Naive thymus-derived CD4-positive, alpha-beta T cell (primary cell): Measurements from ENCODE around the gene RSRC1. TPM values are rescaled to one million over a fixed set of nuclear protein-coding genes. Genes with fewer than 3 reads are reported as not detected.

ENCODE experiments used
- ATAC-seq: fragments of 150-1000 bp; cut with Tn5 transposase; 2 replicates; pipeline ENCODE4 v1.10.0; 2021; ENCODE audit warnings: mild to moderate bottlenecking, moderate library complexity
- CTCF ChIA-PET: fragments of 350-600 bp; sonication (Branson Sonifier 250); formaldehyde crosslinking; loops from one replicate; lab custom pipeline; 2021; ENCODE audit warnings: antibody characterized with exemption; lab: Charles Lee
- POLR2A ChIA-PET: fragments of 350-600 bp; sonication (Branson Sonifier 250); formaldehyde crosslinking; loops from one replicate; lab custom pipeline; 2021; ENCODE audit warnings: antibody characterized with exemption, inconsistent platforms; lab: Charles Lee
- DNase-seq, 9 donors: peaks; one replicate each; pipeline versions ENCODE4 v3.0.0 to v3.0.0-alpha.2; 2020 to 2022; ENCODE audit warnings: mixed read lengths in 1 of 9
- H3K27ac ChIP-seq: one replicate; pipeline ENCODE4 v1.7.0; 2013; ENCODE audit warnings: mild to moderate bottlenecking, low read depth, low read length, moderate library complexity
- H3K27me3 ChIP-seq, 2 donors: one replicate each; pipeline ENCODE4 v1.7.0; 2013; ENCODE audit warnings: low read length in 2 of 2, mild to moderate bottlenecking in 2 of 2, moderate library complexity in 2 of 2; ENCODE audit not compliant: control insufficient read depth in 2 of 2, insufficient read depth in 2 of 2
- H3K36me3 ChIP-seq, 3 experiments: 1 replicate in 2 of 3; 2 replicates in 1 of 3; pipeline ENCODE4 v1.7.0; 2013; ENCODE audit warnings: low read length in 3 of 3, mild to moderate bottlenecking in 3 of 3, moderate library complexity in 1 of 3; ENCODE audit not compliant: insufficient read depth in 3 of 3, control insufficient read depth in 2 of 3
- H3K4me1 ChIP-seq, 2 donors: one replicate each; pipeline ENCODE4 v1.7.0; 2013; ENCODE audit warnings: low read length in 2 of 2, mild to moderate bottlenecking in 2 of 2, moderate library complexity in 1 of 2; ENCODE audit not compliant: control insufficient read depth in 2 of 2, insufficient read depth in 2 of 2
- H3K4me3 ChIP-seq: 2 replicates; pipeline ENCODE4 v1.7.0; 2013; ENCODE audit warnings: mild to moderate bottlenecking, low read length
- H3K9me3 ChIP-seq, 3 experiments: 1 replicate in 2 of 3; 2 replicates in 1 of 3; pipeline ENCODE4 v1.7.0; 2013; ENCODE audit warnings: low read length in 3 of 3; ENCODE audit not compliant: control insufficient read depth in 2 of 3
- H3K27ac Mint-ChIP-seq, 9 donors: one replicate each; pipeline ENCODE4 v1.8.0; 2020 to 2022; ENCODE audit warnings: mixed read lengths in 9 of 9, mild to moderate bottlenecking in 8 of 9, moderate library complexity in 5 of 9, inconsistent platforms in 2 of 9
- H3K27me3 Mint-ChIP-seq, 5 donors: one replicate each; pipeline ENCODE4 v1.8.0; 2021 to 2022; ENCODE audit warnings: mixed read lengths in 5 of 5, mild to moderate bottlenecking in 1 of 5
- H3K36me3 Mint-ChIP-seq, 5 donors: one replicate each; pipeline ENCODE4 v1.8.0; 2020 to 2022; ENCODE audit warnings: mixed read lengths in 5 of 5, mild to moderate bottlenecking in 3 of 5, inconsistent platforms in 1 of 5
- H3K4me1 Mint-ChIP-seq, 7 donors: one replicate each; pipeline ENCODE4 v1.8.0; 2020 to 2022; ENCODE audit warnings: mixed read lengths in 7 of 7, mild to moderate bottlenecking in 3 of 7, inconsistent platforms in 1 of 7
- H3K4me3 Mint-ChIP-seq, 10 donors: one replicate each; pipeline ENCODE4 v1.8.0; 2020 to 2022; ENCODE audit warnings: mild to moderate bottlenecking in 10 of 10, mixed read lengths in 10 of 10, moderate library complexity in 6 of 10, inconsistent platforms in 2 of 10
- H3K9me3 Mint-ChIP-seq, 11 donors: one replicate each; pipeline ENCODE4 v1.8.0; 2020 to 2022; ENCODE audit warnings: mixed read lengths in 11 of 11, mild to moderate bottlenecking in 4 of 11, inconsistent platforms in 1 of 11, moderate library complexity in 1 of 11
- intact Hi-C, 2 donors: fragments of 100-400 bp; cut with micrococcal nuclease; formaldehyde crosslinking; loops; one replicate each; pipeline ENCODE4 v1.15.1; 2023
- polyA plus RNA-seq, 2 donors: library from polyadenylated mRNA; unstranded; fragments of 300-500 nt; fragmentation: Illumina TruSeq; gene quantifications; one replicate each; pipeline ENCODE4 v1.2.3, GENCODE V29; 2021
- total RNA-seq, 6 experiments: library from RNA in 5 of 6; stranded (reverse) in 5 of 6; gene quantifications; 1 replicate in 5 of 6; 2 replicates in 1 of 6; pipeline ENCODE4 v1.2.3 and lab custom pipeline; 2021 to 2026

The RSRC1 gene
- total and polyA plus RNA-seq, 7 experiments from 2014 or later, result 30.0 to 45.0 (median 37.4) TPM

DNA sequence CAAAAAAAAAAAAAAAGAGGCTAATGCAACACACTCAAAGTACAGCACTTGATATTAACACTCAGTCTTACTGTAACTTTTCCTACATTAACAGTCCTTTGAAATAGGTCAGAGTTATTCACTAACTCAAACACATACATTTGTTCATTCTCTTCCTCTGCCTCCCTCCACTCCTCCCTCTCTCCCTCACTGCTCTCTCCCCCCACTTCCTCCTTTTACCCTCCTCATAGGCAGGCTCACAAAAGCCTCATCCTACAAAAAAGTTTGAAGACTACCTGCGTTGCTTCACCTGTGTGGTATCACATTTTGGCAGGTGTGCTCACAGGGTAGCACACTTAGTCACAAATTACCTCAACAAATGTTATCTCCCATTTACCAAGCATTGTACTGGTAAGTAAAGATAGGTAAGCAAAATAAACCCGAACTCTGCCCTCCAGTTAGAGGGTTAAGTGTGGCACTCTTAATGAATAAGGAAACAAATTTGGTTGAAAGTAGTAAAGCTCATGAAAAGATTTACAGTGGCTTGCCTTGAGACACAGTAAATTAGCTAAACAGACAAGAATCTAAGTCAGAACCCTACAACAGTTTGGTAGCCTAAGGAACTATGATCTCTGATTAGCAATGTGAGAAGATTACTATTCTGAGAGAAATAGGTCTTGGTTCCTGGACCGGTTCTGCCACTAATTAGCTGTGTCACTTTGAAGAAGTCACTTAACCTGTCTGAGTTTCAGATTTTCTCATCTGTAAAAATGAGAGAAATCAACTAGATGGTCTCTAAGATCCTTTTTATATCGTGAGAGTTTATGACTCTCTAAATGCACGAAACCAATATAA lies 310.1 kb downstream of the RSRC1 start:
- ChIA-PET CTCF (no interaction called here), POLR2A (no interaction called here)
- H3K27me3 ChIP-seq, result no peaks in the 10 kb centered on the region
- H3K27ac ChIP-seq, result no peak overlapping the region
- Mint-ChIP-seq H3K4me3 (no peak overlapping the region), H3K9me3 (peaks cover 0 to 11% (median 4%) of the 10 kb centered on the region in 11 donors), H3K4me1 (peaks cover 0 to 5% (median 0%) of the 10 kb centered on the region in 7 donors), H3K27ac (no peak overlapping the region), H3K27me3 (no peaks in the 10 kb centered on the region), H3K36me3 (peaks cover 0 to 23% (median 20%) of the 10 kb centered on the region in 5 donors)
- intact Hi-C loops, result no loop called here
- DNase-seq, result no peak
- no peak overlapping the region for H3K4me3 ChIP-seq
- H3K9me3 ChIP-seq, result no peaks in the 10 kb centered on the region
- no peaks in the 10 kb centered on the region for H3K4me1 ChIP-seq
- no peak for ATAC-seq
- H3K36me3 ChIP-seq, result no peaks in the 10 kb centered on the region

DNA sequence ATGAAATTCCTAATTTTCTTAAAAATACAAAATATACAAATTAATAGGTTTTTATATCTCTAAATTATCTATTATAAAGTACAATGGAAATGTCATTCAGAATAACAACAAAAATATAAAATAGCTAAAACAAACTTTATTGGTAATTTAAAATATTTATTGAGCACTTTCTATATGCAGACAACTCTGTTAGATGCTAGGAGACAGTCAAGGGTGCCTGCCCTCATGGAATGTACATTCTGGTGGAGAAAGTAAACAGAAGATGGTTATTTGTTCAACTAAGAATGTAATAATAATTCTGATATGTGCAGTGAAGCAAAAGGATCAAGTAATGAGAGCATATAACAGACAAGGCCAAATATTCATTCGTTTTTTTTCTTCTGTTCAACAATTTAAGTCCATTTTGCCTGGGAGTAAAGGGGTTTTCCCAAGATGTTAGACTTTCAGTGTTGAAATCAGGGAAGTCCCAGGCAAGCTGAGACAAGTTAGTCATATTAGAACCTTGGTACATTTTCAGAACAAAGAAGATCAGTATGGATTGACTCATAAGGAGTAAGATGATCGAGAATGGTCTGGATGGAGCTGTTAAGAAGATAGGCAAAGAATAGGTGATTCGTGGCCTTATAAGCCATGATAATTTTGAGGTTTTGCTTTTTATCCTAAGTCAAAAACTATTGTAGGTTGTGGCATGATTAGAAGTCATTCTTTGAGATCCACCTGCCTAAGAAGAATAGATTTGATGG lies 310.9 kb downstream of the RSRC1 start:
- intact Hi-C loops, result no loop called here
- Histone ChIP-seq H3K27me3 (no peaks in the 10 kb centered on the region), H3K4me3 (no peak overlapping the region), H3K27ac (no peak overlapping the region), H3K9me3 (no peaks in the 10 kb centered on the region), H3K36me3 (no peaks in the 10 kb centered on the region), H3K4me1 (no peaks in the 10 kb centered on the region)
- Mint-ChIP-seq H3K4me3 (no peak overlapping the region), H3K27ac (no peak overlapping the region), H3K27me3 (no peaks in the 10 kb centered on the region), H3K9me3 (peaks cover 0 to 11% (median 4%) of the 10 kb centered on the region in 11 donors), H3K36me3 (peaks cover 0 to 23% (median 20%) of the 10 kb centered on the region in 5 donors), H3K4me1 (peaks cover 0 to 5% (median 0%) of the 10 kb centered on the region in 7 donors)
- ChIA-PET POLR2A (no interaction called here), CTCF (no interaction called here)
- no peak for DNase-seq
- ATAC-seq, result no peak

DNA sequence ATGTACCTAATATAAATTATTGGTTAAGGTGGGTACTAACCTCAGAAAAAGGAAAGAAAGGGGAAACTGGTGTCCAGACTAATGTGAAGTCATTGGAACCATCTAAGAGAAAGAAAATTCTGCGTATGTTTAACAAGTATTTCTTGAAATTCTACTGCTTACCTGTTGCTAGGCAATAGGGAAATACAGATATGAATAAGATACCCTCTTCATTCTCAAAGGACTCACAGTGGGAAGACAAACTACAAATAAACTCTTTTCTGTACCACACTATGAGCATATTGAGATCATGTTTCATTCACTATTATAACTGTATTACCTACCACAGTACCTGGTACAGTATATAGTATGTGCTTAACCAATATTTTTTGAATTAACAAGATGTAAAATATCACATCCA lies 320.6 kb downstream of the RSRC1 start:
- Histone ChIP-seq H3K4me1 (no peaks in the 10 kb centered on the region), H3K27me3 (no peaks in the 10 kb centered on the region), H3K27ac (no peak overlapping the region), H3K36me3 (no peaks in the 10 kb centered on the region), H3K4me3 (no peak overlapping the region), H3K9me3 (no peaks in the 10 kb centered on the region)
- Mint-ChIP-seq H3K4me3 (no peak overlapping the region), H3K4me1 (no peaks in the 10 kb centered on the region), H3K27me3 (no peaks in the 10 kb centered on the region), H3K9me3 (no peaks in the 10 kb centered on the region), H3K36me3 (peaks cover 0 to 4% (median 0%) of the 10 kb centered on the region in 5 donors), H3K27ac (no peak overlapping the region)
- ChIA-PET CTCF (no interaction called here), POLR2A (no interaction called here)
- intact Hi-C loops, result loop anchor here (5.0 kb wide), 2 partner anchors 338 to 898 kb away; no protein-coding TSS in a partner anchor
- DNase-seq (no peak), ATAC-seq (no peak)

DNA sequence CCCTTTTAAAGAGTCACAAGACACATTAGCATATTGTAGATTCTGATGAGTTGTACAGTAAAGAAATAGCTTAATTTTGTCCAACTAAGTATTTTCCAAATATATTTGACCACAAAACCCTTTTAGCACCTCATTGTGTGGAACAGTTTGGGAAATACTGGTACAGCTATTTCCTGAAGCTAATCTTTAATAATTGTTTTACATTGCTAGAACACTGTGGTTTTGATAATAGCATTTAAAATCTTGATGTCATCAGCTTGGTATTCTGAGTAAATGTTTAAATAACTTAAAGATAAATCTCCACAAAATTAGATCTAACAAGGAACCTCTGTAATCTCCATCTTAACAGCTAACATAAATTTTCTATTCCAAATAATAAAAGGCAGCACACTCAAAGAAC lies 321.1 kb downstream of the RSRC1 start:
- no peaks in the 10 kb centered on the region for H3K9me3 ChIP-seq
- Mint-ChIP-seq H3K27ac (no peak overlapping the region), H3K4me1 (no peaks in the 10 kb centered on the region), H3K36me3 (peaks cover 0 to 4% (median 0%) of the 10 kb centered on the region in 5 donors), H3K4me3 (no peak overlapping the region), H3K9me3 (no peaks in the 10 kb centered on the region), H3K27me3 (no peaks in the 10 kb centered on the region)
- no peak overlapping the region for H3K27ac ChIP-seq
- no peaks in the 10 kb centered on the region for H3K27me3 ChIP-seq
- ATAC-seq, result no peak
- no peaks in the 10 kb centered on the region for H3K4me1 ChIP-seq
- DNase-seq, result no peak
- ChIA-PET POLR2A (no interaction called here), CTCF (no interaction called here)
- H3K4me3 ChIP-seq, result no peak overlapping the region
- H3K36me3 ChIP-seq, result no peaks in the 10 kb centered on the region
- intact Hi-C loops, result loop anchor here (5.0 kb wide), 2 partner anchors 339 to 899 kb away; no protein-coding TSS in a partner anchor

DNA sequence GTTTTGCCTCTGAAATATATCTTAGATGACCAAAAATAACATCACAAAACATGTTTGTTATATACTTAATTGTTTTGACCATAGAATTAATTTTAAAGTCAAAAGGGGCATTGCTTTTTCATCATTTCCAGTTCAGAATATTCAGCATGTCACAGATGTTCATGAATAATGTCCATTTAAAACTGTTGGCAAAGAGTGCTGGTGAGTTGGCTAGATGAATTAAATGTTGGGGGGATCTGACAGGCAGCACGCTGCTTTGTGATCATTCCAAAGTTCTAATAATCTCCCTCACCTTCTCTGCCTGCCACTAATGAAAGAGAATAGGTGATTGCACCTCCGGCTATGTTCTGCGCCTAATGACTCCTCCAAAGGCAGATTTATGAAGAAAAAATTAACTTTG lies 321.9 kb downstream of the RSRC1 start:
- no peak overlapping the region for H3K4me3 Mint-ChIP-seq
- no peak overlapping the region for H3K4me3 ChIP-seq
- H3K36me3 ChIP-seq, result no peaks in the 10 kb centered on the region
- CTCF ChIA-PET, result no interaction called here
- H3K27me3 ChIP-seq, result no peaks in the 10 kb centered on the region
- intact Hi-C loops, result loop anchor here (5.0 kb wide), 2 partner anchors 340 to 900 kb away; no protein-coding TSS in a partner anchor
- H3K4me1 ChIP-seq, result no peaks in the 10 kb centered on the region
- no peaks in the 10 kb centered on the region for H3K27me3 Mint-ChIP-seq
- no peak for ATAC-seq
- H3K36me3 Mint-ChIP-seq, result peaks cover 0 to 2% (median 0%) of the 10 kb centered on the region in 5 donors
- H3K27ac ChIP-seq, result no peak overlapping the region
- no peak overlapping the region for H3K27ac Mint-ChIP-seq
- no peak for DNase-seq
- H3K9me3 ChIP-seq, result no peaks in the 10 kb centered on the region
- H3K4me1 Mint-ChIP-seq, result no peaks in the 10 kb centered on the region
- no peaks in the 10 kb centered on the region for H3K9me3 Mint-ChIP-seq
- POLR2A ChIA-PET, result no interaction called here

DNA sequence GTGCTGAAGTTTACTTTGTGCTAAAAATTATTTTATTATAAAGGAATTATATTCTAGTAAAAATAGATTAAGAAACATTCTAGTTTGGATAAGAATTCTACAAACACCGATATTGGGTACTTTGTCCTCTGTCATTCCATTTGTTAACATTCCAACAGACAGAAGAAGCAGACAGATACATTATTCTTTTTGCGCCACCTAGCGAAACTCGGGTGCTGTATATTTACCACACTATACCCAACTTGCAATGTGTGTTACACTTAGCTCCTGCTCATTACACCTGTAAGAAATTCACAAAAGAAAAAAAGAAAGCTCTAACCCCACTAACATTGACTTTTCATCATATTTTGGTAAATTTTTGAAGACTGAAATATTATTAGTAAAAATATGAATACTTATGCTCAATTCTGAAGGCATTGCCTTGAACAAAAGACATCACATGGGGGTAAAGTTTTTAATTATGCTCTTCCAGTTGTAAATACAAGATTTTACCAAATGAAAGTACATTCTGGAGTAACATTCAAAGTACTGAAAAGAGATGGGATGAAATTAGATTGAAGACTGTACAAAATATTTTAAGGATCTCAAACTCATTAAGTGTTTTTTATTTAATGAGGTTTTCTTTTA lies 324.6 kb downstream of the RSRC1 start:
- no peaks in the 10 kb centered on the region for H3K27me3 ChIP-seq
- no peaks in the 10 kb centered on the region for H3K4me1 Mint-ChIP-seq
- CTCF ChIA-PET, result interaction anchor here (1.2 to 1.8 kb wide), 2 partner anchors 18 to 829 kb away, joined by 4 to 10 read pairs; no protein-coding TSS in a partner anchor
- H3K4me3 Mint-ChIP-seq, result no peak overlapping the region
- H3K36me3 ChIP-seq, result no peaks in the 10 kb centered on the region
- H3K9me3 ChIP-seq, result no peaks in the 10 kb centered on the region
- POLR2A ChIA-PET, result no interaction called here
- ATAC-seq (peak; percentile 42), DNase-seq (peak in 6 of 9 donors; percentile 1 to 23 (median 12))
- no peaks in the 10 kb centered on the region for H3K4me1 ChIP-seq
- H3K27ac ChIP-seq, result no peak overlapping the region
- intact Hi-C loops, result loop anchor here (1.0 to 5.0 kb wide), 4 partner anchors 342 to 902 kb away; no protein-coding TSS in a partner anchor
- peaks cover 0 to 3% (median 0%) of the 10 kb centered on the region in 11 donors for H3K9me3 Mint-ChIP-seq
- H3K27ac Mint-ChIP-seq, result no peak overlapping the region
- peaks cover 0 to 9% (median 9%) of the 10 kb centered on the region in 5 donors for H3K36me3 Mint-ChIP-seq
- no peak overlapping the region for H3K4me3 ChIP-seq
- H3K27me3 Mint-ChIP-seq, result no peaks in the 10 kb centered on the region
